GM12872 (cell line): Measurements from ENCODE around the gene ZNF419.
"Not testable (repeated sequence)": the region's sequence is repeated elsewhere in the genome, so short reads cannot be mapped to it uniquely, and the experiment has no call there.

Experiments used
- TF ChIP-seq, protein P1 (sequence below): IDR thresholded peaks from 3 replicates; pipeline ENCODE4 v1.5.1; 2011; ENCODE audit warnings: low read depth, mild to moderate bottlenecking, low read length, moderate library complexity; ENCODE audit not compliant: insufficient read depth

The ZNF419 gene

DNA sequence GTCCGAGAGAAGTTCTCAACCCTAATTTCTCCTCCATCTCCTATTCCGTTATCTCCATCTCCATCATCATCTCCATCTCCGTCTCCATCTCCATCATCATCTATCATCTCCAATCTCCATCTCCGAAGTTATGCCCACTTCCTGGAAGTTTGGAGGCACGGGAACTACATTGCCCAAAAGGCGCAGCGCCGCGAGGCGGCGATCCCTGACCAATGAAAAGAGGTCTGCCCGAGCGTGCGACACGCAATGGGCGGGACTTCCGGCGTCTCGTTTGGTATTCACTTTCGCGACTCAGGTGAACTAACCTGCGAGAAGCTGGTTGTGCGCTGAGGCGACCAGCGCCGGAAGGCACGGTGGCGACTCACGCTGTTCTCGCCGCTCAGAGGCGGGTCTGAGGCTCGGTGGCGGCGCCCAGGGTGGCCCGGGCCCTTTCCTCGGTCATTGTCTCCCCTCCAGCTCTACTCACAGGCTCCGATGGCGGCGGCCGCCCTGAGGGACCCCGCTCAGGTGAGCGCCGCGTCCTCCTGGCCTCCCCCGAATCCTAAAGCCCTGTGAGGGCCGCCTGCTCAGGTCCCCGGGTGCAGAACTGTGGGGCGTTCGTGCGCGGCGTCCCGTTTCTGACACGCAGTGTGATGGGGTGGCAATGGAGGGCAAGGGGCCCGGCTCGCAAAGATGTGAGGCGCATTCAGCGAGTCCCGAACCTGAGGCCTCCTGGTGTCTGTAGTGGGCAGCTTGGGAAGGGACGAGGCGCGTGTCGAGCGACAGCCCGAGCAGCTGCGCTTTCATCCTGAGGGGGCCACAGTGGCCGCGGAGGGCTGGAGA, at the start of gene ZNF419:
Gene ZNF419 (plus strand): TSS at position 274 of the 822 bp plus-strand sequence. CDS start 201 bp downstream, at position 475.
- TF ChIP-seq, protein P1, sequence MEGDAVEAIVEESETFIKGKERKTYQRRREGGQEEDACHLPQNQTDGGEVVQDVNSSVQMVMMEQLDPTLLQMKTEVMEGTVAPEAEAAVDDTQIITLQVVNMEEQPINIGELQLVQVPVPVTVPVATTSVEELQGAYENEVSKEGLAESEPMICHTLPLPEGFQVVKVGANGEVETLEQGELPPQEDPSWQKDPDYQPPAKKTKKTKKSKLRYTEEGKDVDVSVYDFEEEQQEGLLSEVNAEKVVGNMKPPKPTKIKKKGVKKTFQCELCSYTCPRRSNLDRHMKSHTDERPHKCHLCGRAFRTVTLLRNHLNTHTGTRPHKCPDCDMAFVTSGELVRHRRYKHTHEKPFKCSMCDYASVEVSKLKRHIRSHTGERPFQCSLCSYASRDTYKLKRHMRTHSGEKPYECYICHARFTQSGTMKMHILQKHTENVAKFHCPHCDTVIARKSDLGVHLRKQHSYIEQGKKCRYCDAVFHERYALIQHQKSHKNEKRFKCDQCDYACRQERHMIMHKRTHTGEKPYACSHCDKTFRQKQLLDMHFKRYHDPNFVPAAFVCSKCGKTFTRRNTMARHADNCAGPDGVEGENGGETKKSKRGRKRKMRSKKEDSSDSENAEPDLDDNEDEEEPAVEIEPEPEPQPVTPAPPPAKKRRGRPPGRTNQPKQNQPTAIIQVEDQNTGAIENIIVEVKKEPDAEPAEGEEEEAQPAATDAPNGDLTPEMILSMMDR, result not testable (repeated sequence)

DNA sequence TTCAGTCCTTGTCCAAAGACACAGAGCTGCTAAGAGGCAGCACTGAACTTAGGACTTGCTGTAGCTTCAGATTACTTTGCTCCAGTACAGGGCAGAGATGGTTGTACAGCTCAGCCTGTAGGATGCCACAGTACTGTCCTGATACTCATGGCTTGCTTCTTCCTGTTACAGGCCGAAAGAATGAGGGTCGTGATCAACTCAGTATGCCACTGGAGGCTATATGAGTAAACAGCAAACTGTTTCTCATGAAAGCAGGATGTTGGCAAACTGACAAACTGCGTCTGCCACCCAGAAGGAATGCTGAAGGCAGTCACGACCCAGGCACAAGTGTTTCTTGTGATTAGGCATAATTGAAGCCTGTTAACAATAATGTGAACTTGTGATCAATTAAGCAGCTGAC, 49.6 kb upstream of the ZNF419 start:
- TF ChIP-seq, protein P1, result no peak

GRCh38 chr19:57438925-57439324, 48.6 kb upstream of the ZNF419 start:
- TF ChIP-seq, protein P1, result no peak

- TF ChIP-seq, protein P1, result no peak
These were observed 45.4 kb upstream of the ZNF419 start for GRCh38 chr19:57441979-57442752.

DNA sequence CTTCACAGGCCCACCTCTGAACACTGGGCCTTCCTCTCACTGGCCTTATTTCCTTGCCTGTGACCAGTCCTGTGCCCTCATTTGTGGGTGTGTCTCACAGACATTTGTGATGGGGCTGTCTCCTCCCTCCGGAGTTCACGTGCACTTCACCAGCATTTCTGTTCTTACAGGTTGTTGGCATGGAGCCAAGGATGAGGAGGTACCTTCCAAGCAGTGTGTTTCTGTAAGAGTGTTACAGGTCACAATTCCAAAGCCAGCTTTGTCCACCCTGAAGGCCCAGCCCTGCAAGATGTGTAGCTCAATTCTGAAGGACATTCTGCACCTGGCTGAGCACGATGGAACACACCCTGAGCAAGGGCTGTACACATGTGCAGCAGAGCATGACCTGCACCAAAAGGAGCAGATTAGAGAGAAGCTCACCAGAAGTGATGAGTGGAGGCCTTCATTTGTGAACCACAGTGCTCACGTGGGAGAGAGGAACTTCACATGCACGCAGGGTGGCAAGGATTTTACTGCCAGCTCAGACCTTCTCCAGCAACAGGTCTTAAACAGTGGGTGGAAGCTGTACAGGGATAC, 44.3 kb upstream of the ZNF419 start:
- TF ChIP-seq, protein P1, result no peak

GRCh38 chr19:57452307-57452706, 35.2 kb upstream of the ZNF419 start:
- TF ChIP-seq, protein P1, result no peak
